ENCODE results near the gene CDH24.

DNA sequence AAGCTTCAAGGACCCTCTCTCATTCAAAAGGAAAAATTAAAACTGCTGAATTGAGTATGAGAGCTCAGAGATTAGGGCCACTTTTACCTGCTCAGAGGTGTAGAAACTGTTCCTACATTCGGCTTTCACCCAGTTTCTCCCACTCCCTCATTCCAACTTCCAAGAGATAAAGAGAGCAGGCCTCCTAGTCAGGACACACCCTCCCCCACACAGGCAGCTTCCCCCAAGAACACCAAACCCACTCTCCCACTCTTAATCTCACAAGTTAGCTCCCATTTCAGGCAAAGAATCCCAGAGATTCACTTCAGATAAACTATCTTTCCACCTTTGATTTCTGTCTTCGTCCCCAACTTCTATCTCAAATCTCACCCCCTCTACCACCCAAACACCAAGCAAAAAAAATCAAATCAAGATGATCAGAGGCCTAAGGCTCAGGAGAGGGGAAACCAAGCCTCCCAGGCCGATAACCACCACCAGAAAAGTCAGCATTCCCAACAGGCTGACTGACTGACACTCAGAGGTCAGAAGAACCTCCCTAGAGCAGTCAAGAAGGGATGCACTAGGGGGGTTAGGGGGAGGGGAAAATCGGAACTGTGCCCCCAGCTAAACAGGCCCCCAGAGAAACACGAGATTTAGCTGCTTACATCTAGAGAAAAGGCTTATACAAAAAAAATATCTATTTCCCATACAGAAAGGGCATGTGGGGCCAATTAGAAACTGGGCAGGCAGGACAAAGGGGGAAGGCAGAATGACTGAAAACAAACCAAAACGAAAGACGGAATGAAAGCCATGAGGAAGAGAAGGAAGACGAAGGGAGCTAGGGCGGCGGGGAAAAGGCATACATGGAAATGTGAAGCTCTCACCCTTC lies 13.2 kb upstream of the CDH24 start:
- TF ChIP-seq CTCF (IDR thresholded peaks at IDR 0.05) (no peak), EP300 (IDR thresholded peaks at IDR 0.05) (no peak), POLR2A (IDR thresholded peaks at IDR 0.05; ENCODE audit: low read depth) (no peak), POLR2AphosphoS5 (IDR thresholded peaks at IDR 0.05) (no peak)
